Activated CD8-positive, alpha-beta memory T cell treated with anti-CD3 and anti-CD28 coated beads for 24 hours (primary cell): ENCODE measurements around the gene RPS26.
"Not testable (repeated sequence)": the region's sequence is repeated elsewhere in the genome, so short reads cannot be mapped to it uniquely, and the experiment has no call there.

Experiments
- DNase-seq: peaks from one replicate; pipeline ENCODE4 v3.0.0-alpha.2; 2020

Gene RPS26

DNA sequence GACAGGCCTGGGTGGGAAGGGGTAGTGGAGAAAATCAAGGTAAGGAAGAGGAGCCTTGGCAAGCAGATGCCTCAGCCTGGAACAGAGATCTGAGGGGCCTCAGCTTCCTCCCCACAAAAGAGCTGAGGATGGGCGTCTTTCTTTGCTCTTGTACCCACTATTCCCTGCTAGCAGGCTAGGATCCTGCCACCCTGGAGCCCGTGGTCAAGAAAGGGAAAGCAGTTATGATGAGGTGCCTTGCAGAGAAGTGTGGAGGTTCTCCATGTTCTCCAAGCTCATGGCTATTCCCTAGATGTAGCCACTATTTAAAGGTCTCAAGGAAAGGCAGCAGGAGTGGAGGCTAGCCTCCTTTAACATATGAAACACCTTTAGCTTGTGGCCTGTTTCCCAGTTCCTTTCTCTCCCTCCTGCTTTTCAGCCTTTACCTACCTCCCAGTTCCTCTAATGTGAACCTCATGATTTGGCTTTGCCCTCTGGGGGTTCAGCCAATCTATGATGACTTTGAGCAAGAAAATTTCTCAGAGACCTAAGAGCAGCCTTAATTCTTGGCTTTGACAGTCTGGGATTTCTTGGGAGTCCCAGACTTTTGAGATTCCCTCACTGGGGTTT, 19.7 kb upstream of the RPS26 start:
- DNase-seq = no peak

DNA sequence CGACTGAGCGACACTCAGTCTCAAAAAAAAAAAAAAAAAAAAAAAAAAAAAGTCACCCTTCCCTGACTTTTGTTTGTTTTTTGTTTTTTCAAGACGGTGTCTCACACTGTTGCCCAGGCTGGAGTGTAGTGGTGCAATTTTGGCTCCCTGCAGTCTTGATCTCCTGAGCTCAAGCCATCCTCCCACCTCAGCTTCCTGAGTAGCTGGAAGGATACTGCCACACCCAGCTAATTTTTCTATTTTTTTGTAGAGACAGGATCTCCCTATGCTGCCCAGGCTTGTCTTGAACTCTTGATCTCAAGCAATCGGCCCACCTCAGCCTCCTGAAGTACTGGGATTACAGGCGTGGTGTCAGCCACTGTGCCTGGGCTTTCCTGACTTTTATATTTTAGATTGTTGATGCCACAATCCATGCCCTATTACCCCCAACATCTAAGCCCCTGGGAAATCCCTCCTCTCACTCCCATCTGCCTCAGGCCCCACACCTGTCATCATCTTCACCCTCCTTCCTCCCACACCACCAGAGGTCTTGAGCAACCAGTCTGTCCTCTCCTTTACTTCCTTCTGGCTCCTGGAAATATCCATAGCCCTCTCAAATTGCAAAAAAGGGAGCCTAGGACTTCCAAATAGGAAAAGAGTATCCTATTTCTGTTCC, 13.1 kb upstream of the RPS26 start:
- no peak for DNase-seq

- no peak for DNase-seq
Measured at GRCh38 chr12:56029166-56029519, 12.6 kb upstream of the RPS26 start.

DNA sequence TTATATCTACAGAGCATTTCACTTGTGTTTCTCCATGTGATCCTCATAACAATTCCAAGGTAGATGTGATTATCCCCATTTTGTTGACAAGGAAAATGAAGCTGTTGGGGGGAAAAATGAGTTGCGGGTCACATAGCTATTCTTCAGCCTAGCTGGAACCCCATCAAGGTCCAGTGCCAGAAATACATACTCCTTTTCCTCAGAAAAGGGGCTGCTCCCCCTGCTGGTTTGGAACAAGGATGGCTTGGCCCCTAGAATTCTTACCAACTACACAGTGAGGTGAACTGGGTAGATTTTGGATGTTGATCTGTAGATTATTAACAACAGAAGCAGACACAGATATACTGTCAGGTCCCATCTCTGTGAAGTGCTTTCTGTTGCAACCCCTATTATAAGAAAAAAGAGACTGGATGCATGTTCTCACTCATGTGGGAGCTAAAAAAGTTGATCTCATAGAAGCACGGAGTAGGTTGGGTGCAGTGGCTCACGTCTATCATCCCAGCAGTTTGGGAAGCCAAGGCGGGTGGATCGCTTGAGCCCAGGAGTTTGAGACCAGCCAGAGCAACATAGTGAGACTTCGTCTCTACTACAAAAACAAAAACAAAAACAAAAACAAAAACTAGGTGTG, 11.9 kb upstream of the RPS26 start:
- DNase-seq = no peak

DNA sequence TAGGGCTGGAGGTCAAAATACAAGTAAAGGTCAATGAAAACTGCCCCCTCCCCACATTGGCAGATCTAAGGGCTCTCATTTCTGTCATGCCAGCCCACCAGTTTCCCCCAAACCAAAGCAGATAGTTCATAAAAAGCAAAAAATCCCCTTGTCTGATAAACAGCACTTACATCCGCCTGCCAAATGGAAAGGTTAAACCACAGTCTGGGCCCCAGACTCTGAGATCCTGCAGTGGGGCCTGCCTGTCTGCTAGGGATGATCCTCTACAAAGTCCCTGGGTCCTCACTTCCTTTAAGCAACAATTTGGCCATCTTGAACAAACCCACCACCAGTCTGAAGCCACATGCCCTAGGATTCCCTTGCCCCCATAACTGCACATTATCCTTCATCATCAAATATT, 9.7 kb upstream of the RPS26 start:
- DNase-seq = peak; percentile 68

- peak; percentile 71 for DNase-seq
Measured at GRCh38 chr12:56034586-56035332, 7.0 kb upstream of the RPS26 start.

- no peak for DNase-seq
Measured at GRCh38 chr12:56037161-56037560, 4.6 kb upstream of the RPS26 start.

- no peak for DNase-seq
Measured at GRCh38 chr12:56038022-56038655, 3.6 kb upstream of the RPS26 start.

DNA sequence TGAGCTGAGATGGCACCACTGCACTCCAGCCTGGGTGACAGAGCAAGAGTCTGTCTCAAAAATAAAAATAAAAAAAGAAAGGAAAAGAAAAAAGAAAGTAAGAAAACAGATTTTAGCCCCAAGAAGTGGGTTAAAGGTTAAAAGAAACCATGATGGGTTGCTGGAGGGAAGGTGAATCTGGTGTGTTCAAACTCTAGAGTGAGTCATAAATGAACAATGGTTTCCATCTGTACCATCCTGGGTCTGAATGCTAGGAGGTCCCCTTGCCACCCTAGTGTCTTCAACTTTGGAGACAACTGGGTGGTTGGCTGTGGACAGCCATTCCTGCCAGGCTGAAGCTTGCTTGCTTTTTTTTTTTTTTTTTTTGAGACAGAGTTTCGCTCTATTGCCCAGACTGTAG, 1.6 kb upstream of the RPS26 start:
- no peak for DNase-seq

DNA sequence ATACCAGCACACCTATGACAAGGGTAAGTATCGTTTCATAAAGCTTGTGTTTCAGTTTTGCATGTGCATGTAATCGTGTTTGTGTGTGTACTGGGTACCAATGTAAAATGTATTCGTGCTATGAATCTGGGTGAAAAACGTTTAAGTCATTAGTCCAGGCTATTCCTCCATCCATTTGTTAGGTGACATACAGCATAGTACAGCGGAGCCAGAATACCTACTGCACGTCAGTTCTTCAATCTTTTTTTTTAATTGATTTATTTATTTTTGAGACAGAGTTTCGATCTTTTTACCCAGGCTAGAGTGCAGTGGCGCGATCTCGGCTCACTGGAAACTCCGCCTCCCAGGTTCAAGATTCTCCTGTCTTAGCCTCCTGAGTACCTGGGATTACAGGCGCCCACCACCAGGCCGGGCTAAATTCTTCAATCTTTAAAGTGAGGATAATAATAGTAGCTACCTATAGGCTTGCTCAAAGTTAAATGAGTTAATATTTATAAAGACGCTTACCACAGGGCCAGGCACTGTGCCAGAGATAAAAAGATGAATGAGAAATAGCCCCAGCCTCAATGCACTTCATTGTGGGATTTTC, 661 bp upstream of the RPS26 start:
- DNase-seq = no peak

- DNase-seq = not testable (repeated sequence)
Measured at GRCh38 chr12:56042430-56042813, 704 bp downstream of the RPS26 start.

DNA sequence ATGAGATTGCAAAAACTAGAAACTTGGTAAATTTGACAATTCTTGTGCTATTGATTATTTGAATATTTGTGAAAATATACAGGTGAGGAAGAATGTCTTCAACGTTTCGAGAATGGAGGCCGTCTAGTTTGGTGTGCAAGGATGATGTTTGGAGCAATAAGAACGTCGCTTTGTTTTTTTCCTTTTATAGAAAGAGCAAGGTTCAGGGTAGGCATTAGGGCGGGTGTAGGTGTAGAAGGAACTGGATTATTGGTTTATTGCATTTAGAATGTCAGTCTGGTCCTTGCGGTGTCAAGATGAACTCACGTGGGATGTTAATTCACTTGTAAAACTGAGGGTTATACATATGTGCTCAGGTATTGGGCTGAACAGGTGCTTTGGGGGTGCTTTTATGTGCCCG, 1.1 kb downstream of the RPS26 start:
- no peak for DNase-seq

GRCh38 chr12:56046027-56046780, 4.5 kb downstream of the RPS26 start:
- peak; percentile 65 for DNase-seq

DNA sequence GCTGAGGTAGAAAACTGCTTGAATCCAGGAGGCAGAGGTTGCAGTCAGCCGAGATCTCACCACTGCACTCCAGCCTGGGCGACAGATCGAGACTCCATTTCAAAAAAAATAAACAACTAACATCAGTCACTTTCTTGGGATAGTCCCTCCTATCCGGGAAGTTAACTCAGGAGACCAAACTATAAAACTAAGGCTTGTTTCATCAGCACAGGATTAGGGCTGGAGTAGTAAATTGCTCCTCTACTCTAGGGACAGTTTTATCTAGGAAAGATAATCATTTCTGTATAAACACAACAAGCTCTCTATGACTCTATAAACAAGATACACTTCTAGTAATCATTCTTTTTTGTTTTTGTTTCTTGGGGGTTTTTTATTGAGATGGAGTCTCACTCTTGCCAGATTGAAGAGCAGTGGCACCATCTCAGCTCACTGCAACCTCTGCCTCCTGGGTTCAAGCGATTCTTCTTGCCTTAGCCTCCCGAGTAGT, 11.7 kb downstream of the RPS26 start:
- DNase-seq = no peak

- not testable (repeated sequence) for DNase-seq
Measured at GRCh38 chr12:56059964-56060363, 18.2 kb downstream of the RPS26 start.

- no peak for DNase-seq
Measured at GRCh38 chr12:56061982-56062381, 20.3 kb downstream of the RPS26 start.

DNA sequence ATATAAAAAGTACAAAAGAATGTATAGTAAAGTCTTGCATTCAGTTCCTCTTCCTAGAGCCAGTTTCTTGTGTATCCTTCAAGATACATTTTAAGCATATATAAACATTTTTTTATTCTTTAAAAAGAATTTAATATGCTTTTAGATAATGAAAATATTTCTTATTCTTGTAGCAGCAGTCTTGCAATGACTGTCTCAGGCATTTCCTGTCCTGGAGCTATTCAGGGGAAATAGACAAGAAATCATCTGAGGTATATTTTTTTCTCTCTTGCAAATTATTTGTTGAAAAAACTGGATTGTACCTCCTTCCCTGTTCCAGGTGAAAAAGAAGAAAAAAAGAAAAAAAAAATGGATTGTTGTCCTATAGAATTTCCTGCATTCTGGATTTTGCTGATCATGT, 21.3 kb downstream of the RPS26 start:
- DNase-seq = no peak

DNA sequence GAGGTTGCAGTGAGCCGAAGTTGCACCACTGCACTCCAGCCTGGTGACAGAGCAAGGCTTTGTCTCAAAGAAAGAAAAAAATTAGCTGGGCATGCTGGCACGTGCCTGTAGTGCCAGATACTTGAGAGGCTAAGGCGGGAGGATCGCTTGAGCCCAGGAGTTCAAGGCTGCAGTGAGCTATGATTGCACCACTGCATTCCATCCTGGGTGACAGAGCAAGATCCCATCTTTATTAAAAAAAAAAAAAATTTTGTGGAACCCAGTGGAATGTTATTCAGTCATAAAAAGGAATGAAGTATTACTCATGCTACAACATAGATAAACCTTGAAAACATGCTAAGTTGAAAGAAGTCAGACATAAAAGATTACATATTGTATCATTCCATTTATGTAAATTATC, 29.9 kb downstream of the RPS26 start:
- no peak for DNase-seq

DNA sequence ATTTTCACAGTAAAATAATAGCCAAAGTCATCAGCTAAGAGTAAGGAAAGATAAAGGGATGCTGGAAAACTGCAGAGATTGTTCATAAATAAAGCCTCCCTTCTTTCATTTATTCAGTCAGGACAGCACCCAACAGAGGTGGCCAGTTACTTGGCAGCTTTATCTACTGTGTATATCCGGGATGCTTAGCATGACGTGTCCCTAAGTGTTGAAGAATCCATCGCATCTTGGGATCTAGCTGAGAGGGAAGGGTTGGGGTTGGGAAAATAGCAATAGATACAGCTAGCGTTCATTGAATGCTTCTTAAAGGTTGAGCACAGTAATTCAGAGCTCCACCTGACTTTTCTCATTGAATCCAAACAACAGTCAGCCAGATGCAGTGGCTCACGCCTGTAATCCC, 32.7 kb downstream of the RPS26 start:
- no peak for DNase-seq

GRCh38 chr12:56077966-56078365, 36.2 kb downstream of the RPS26 start:
- not testable (repeated sequence) for DNase-seq

GRCh38 chr12:56078427-56078826, 36.7 kb downstream of the RPS26 start:
- DNase-seq = no peak
